HG02938 (cell line): Measurements from ENCODE around the gene MAP2K5.

Source experiments
- ATAC-seq: cut with Tn5 transposase; IDR thresholded peaks from one replicate; pipeline ENCODE4 v1.9.1; 2021; ENCODE audit warnings: mild to moderate bottlenecking, moderate library complexity; ENCODE audit not compliant: unreplicated experiment

MAP2K5 gene

DNA sequence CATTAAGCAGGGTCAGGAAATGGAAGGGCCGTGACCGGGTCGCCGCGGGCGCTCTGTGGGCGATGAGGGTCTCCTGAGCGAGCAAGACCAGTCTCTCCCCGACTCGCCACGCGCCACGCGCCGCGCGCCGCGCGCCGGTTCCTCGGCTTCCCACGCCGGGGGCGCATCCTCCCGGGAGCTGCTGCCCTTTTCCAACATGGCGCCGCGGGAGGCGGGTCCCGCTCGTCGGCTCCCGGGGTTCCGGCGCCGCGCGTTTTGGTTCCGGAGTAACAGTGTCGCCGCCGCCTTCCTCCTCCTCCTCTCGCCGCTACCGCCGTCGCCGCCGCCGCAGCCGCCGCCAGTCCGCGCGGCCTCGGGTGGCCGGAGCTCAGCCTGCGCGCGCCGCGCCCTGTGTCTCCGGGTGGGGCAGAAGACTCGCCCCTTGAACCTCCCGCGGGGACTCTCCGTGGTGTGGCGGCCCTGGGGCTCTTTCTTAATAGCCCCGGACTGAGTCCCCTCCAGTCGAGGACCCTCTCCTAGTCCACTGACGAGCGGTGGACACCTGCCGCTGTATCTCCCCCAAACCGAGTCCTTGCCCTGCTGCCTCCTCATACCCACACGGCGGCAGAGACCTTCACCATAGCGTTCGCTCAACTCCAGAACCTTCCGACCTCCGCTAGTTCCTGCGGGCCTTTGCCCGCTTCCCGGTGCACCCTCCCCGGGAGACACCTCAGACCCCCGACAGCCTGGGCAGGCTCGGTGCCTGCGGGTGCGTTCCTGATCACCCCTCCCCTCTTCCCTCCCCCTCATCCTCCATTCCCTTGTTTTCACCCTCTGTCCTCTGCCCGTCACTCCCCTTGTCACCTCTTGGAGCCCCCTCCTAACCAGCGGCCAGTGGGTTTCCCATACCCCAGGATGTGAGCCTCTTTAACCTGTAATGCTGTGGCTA lies at the start of gene MAP2K5:
MAP2K5 (plus strand) TSS at position 284 of the 928 bp plus-strand sequence; CDS start at position 917, 633 bp downstream.
- ATAC-seq: no peak

DNA sequence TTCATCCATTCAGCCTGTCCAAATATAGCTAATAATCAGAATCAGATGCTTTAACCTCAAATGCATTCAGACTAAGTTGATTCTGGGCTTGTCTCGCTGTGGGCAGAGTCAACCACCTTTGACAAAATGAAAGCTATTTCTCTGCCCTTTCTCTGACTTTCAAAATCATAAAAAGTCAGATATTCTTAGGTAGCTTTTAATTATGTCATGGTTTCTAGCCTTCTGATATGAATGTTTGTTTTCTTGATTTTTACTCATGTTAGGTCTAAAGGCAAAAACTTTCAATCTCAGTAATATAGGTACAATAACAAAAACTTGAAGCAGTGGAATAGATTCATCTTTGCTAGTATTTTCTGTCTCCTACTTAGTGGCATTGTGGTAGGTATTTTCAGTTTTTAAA lies 46.9 kb upstream of the MAP2K5 start:
- ATAC-seq: no peak

DNA sequence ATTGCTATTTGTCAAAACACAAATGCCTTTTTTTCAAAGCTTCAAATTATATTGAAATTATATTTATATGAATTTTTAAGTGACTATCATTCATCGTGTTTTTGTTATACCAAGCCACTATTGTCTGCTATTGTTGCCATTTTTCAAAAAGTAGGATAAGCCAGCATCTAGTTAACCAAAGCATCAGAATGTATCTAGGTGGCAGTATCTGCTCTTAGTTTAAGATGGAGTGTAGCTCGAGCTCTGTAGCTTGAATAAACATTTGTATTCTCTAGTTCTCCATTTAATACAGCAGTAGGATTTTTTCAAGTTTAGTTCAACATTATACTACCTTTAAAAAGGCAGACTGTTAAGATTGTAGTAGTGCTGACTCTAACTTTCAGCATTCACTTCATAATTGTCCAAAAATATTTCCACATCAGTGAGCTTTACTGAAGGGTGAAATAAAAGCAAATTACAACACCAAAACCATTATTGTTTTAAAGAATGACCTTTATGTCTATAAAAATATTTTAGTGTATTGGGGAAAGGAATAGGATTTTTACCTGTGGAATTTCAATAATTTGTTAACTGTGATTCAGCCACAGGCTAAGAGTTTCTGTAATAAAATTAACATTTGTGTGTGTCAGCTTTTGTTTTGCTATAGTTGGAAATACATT lies 41.2 kb upstream of the MAP2K5 start:
- no peak for ATAC-seq

DNA sequence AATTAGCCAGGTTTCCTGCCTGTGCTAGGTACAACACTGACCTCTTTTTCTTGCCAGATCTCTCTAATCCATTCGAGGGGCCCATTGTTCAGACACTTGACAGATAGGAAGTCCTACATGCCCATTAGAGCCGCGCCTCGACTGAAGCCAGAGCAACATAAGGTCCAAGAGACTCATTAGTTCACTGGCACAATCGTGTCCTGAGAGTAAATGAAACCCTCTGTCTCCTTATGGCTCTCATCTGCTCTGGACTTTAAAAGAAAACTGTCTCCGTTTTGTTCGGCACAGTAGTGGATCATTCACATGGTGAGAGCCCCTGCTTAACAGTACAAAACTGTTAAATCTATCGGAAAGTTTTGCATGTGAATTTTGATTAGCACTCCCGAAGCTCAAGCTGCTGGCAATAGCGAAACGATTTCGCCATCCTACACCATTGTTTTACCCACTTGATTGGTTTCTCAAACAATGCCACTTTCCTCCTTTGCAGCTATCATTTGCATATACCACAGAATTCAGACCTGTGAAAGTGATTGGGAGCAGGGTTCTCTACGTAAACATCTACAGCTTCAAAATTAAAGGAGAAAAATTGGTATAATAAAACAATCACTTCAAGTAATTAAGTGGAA lies 40.6 kb upstream of the MAP2K5 start:
- ATAC-seq: no peak

DNA sequence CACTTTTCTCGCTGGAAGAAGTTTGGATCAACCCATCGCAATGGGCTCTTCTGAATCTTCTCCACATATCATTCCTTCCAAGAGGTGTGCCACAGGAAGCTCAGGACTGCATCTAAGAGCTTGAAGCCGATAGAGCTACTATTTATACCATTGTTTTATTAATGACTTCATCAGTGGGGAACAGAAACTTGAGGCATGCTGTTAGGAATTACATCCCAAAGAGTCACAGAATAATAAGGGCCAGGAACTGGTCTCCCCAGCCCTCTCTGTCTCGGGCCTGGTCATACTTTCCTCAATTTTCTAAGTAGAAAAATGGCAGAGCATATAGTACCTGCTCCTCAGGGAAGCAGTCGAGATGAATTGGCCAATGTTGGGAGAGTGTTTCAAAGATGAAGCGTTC lies 38.4 kb upstream of the MAP2K5 start:
- no peak for ATAC-seq

DNA sequence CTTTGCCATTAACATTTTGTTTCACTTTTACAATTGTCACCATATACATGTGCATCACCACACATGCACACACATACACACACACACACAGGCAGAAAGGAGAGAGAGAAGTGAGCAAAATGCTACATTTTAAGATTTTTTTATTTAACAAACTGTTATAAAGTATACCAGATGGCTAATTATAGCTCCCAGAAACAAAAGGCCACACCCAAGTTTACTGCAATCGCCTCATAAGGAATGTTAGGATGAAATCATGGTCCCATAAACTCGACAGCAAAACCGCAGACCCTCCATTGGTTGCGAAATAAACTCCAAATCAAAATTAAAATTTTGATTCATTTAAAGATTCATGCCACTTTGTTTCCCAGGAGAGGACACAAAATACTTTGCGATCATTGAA lies 37.7 kb upstream of the MAP2K5 start:
- ATAC-seq: no peak

DNA sequence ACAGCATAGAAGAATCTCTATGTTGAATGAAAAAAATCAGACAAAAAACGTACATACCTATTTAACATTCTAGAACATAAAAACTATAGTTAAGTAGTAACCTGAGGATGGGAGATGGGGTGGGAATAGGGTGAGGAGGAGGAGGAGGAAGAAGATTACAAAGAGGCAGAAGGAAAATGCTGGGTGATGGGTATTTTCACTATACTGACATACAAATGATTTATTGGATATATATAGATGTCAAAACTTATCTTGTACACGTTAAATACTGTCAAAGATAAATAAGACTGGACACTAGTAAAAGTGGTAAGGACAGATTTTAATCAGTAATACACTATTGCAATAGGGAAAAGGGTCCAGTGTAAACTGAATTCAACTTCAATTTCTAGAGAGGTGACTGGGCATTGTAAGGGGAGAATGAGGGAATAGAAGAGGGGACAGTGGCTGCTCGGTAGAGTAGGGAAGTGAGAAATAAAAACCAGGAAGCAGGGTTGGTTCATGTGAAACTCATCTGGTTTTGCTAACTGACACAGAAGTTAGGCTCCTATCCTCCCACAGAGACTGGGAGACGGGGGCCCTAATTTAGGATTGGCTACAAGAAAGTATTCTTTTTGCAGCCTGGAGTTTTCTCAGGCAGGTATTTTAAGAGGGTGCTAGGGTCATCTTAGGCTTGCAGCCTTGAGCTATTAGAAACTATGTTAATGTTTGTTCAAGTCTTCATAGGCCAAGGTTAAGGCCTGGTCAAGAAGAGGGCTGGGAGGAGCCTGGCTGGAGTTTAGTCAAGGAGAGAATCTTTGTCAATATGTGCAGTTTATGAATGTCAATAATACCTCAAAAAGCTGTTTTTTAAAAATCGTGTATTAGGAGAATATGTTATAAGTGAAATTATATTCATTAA lies 36.6 kb upstream of the MAP2K5 start:
- no peak for ATAC-seq

DNA sequence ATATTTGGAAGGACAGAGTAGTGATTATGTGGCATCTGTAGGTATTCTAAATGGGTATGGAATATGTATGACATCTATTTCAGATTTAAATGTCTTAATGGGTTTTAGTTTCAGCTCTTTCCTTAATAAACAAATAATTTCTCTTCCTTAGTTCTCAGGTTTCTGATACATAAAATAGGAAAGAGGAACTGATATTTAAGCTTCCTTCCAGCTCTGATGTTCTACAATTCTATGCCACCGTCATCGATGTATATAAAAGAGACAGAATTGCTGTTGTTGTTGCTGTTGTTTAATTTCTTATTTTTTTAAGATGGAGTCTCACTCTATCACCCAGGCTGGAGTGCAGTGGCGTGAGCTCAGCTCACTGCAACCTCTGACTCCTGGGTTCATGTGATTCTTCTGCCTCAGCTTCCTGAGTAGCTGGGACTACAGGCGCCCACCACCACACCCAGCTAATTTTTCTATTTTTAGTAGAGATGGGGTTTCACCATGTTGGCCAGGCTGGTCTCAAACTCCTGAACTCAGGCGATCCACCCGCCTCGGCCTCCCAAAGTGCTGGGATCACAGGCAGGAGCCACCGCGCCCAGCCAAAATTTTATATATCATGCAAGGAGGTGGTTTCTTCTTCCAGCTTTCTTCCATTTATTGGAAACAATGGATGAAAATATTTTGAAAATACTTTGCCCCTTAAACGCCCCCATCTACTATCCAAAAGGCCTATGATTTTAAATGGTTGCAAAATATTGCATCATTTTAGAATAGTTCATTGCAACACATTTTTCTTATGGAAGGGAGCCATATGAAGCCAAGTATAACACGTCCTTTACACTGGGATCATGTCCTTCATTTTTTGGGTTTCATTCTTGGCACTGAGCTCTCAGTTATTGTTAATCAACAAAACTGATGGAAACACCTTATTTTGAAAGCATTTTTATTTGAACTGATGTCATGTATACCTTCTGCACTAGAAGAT lies 35.4 kb upstream of the MAP2K5 start:
- ATAC-seq: no peak

DNA sequence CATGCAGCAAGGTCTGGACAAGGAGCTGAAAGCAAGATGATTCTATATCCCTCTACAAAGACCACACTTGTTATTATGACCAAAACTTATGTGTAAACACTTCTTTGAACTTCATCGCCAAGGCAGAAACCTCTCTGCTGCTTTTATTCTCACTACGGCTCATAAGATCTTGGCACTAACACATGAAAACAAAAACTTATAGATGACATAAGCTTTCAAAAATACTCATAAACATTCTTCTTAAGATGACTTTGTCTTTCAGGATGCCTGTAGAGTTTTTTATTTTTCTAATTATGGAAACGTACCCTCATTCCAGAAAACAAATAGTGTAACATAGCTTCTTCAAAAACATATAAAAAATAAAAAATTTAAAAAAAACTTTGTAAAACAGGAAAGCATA lies 34.1 kb upstream of the MAP2K5 start:
- no peak for ATAC-seq

DNA sequence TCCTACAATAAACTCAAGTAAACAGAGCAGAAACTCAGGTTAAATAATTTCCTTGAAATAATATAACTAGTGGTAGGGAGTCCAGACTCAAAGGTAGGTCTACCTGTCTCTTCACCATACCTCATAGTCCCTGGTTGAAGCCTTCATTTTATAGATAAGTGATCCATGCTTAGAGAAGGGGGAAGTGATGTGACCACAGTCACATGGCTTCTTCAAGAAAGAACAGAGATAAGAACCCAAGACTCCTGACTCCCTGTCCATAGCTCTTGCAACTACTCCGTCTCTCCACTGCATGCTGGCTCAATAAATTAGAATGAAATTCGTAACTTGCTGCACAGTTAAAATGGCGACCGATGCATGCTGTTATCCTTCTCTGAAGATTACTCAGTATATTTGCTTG lies 32.6 kb upstream of the MAP2K5 start:
- no peak for ATAC-seq

DNA sequence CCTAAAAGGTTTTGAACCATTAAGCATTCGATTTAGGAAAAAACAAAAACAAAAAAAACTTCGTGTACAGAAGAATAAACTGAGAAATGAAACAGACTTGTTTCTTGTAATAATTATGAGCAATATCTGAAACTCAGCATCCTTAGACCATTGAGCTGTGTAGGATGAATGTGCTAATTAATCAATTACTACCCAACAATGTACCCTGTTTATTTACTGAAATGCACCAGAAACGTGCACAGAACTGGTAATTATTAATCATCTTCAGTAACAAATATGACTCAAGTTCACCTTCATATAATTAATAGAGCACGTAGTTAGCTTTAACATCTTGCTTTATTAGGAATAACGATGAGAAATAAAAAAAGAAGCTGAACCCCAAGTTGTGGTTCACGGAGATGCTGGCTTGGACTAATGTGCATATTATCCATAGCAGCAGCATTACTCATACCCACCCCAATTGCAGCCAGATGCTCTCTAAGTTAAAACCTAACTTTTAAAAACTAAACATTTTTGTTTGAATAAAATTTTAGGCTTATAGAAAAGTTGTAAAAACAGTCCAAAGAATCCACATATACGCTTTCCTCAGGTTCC lies 31.8 kb upstream of the MAP2K5 start:
- ATAC-seq: no peak

DNA sequence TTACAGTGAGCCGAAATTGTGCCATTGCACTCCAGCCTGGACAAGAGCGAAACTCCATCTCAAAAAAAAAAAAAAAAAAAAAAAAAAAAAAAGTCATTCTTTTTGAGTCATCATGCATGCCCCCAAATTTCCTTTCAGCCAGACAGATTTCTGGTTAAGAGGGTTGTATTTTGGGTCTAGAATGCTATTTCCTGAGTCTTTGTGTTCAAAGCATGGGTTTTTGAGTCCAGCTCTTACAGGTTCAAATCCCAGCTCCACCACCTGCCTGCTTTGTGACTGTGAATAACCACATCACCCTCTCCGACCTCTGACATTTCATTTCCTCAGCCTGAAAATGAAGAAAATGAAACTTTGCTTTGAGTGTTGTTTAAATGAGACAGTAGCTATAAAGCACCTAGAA lies 30.9 kb upstream of the MAP2K5 start:
- ATAC-seq: no peak

DNA sequence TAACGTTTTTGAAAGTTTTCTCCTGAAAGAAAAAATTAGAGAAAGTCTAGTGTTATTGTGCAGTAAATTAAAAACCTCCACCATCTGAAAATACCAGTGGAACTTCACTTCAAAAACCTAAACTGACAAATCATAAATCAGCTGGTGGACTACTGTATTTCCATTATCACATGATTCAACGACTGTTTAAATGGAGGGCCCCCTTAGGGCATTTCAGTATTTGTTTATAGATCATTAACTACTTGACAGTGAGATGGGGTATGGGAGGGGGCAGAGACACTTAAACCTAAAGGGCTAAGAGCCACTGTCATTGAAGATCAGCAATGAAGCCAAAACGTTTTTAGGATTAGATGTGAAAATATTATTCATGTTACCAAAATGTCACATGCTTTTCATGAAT lies 30.4 kb upstream of the MAP2K5 start:
- no peak for ATAC-seq

DNA sequence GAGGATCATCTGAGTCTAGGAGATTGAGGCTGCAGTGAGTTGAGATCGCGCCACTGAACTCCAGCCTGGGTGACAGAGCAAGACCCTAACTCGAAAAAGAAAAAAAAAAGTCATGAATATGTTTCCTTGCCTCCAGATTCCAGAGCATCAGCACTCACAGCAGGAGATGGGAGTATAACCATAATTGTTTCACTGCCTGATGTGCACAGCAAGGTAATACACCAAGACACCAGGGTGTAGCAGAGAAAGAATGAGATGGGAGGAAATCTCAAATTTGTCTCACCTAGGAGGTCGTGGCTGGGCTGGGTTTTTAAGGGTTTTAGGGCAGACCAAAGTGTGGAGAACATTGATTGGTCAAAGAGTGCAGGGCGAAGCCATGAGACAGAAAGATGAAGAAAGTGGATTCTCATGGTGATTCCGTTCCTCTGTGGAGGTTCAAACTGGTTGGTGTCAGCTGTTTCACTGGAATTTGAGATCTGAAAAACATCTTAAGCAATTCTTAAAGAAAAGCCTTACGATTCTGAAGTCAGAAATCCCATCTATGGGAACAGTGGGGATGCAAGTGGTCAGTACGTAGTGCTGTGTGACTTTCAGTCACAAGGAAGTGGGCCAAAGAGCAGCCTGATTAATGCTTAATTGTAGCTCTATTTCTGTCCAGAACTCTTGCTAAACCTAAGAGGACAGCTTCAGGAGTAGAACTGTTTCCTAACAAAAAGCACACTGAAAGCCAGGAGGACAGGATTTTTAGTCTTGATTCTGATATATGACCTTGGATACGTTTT lies 29.4 kb upstream of the MAP2K5 start:
- ATAC-seq: no peak

DNA sequence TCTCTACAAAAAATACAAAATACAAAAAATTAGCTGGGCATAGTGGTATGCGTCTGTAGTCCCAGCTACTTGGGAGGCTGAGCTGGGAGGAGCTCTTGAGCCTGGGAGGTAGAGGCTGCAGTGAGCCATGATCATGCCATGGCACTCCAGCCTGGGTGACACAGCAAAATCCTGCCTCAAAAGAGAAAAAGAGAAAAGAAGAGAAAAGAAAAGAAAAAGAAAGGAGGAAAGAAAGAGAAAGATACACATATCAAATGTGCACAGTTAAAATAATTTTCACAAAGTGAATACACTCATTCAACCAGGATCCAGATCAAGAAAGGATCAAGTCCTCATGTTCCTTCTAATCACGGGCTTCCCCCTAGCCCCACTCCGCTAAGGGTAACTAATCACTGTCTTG lies 27.4 kb upstream of the MAP2K5 start:
- ATAC-seq: no peak

DNA sequence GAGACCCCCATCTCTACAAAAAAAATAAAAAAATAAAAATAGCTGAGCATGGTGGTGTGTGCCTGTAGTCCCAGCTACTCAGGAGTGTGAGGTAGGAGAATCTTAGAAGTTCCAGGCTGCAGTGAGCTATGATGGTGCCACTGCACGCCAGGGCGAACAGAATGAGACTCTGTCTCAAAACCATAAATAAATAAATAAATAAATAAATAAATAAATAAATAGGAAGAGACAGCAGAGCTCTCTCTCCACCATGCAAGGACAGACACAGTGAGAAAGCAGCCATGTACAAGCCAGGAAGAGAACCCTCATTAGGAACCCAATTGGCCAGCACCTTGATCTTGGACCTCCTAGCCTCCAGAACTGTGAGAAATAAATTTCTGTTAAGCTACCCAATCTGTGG lies 26.9 kb upstream of the MAP2K5 start:
- ATAC-seq: no peak

DNA sequence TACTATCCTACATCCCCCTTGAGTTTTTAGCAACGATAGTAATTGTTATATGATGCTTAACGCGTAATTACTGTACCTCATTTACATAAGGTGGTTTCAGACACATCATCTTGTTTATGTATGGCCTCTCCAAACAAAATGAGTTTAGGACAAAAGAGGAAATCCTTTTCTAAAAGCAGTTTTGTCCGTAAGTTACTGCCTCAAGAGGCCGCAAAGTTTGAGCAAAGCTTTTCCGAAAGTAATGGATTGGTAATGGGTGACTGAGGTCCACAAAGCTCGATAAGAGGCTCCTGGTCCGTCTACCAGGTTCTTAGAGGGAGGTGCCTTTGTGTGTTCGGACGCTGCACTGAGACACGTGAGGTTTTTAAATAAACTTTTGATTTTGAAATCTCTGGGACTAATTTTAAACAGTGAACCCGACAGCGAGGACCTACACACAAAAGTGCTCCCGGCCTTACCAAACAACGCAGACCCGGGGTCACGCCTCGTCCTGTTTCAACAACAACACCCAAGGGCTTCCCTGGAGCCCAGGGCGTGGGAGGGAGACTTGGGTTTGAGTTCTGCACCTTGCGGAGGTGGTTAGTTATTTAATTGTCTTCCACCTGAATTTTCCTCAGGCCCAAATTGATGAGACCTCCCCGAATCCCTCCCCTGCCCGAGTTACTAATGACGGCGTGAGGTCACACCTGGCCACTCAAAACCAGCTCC lies 22.0 kb upstream of the MAP2K5 start:
- ATAC-seq: peak; percentile 9
